Esophagus muscularis mucosa (tissue), 3 donors: ENCODE data around the gene TBC1D17.

Experiments
- CTCF ChIP-seq, 3 experiments: fragments of 200-600 bp in 2 of 3; fragments of 450-650 bp in 1 of 3; sonication (generic) in 2 of 3; IDR thresholded peaks; one replicate each; pipeline ENCODE4 v1.5.1; 2017 to 2019; ENCODE audit warnings: antibody characterized with exemption in 3 of 3, mild to moderate bottlenecking in 2 of 3, moderate library complexity in 1 of 3
- POLR2A ChIP-seq: fragments of 450-650 bp; IDR thresholded peaks from one replicate; pipeline ENCODE4 v1.6.1; 2017; ENCODE audit warnings: antibody characterized with exemption, moderate library complexity, mild to moderate bottlenecking, low read depth

GRCh38 chr19:49863935-49864320, 13.6 kb upstream of the TBC1D17 start:
- no peak for TF ChIP-seq CTCF (IDR thresholded peaks at IDR 0.05)
- no peak for TF ChIP-seq POLR2A
